Measurements from ENCODE around the gene ADK.
"Not testable (repeated sequence)": the region's sequence is repeated elsewhere in the genome, so short reads cannot be mapped to it uniquely, and the experiment has no call there.

The ADK gene

DNA sequence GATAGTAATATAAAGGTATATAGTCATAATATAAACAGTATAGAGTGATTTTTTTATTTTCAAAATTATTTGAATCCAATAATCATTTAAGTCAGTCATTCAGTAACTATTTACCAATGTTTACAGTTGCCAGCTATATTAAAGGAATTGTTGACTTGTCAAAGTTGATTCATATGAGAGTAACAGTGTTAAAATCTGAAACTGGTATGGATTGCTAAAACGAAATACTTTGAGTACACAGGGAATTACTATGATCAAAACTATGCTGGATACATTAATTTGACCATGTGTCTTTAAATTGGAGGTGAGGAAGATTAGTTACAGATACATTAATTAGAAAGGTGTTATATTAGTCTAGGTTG, 282.6 kb downstream of the ADK start:
- no peak for DNase-seq

DNA sequence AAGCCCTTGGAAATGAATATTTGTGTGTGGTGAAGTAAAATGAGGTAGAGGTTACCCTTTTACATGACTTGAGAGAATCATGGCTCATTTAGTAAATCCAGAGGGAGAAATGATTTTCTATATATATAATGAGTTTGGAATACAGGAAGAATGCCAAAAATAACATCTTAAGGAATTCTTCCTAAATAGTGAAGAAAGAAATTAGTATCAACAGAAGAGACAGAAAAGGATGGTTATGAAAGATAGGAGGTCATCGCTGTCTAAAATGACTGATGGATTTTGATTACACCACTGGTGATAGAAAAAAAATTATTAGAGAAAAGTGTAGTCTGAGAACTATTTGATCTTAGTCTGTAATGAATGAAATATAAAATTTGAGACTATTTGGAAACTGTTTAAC, 283.0 kb downstream of the ADK start:
- no peak for DNase-seq

GRCh38 chr10:74434547-74434946, 283.5 kb downstream of the ADK start:
- no peak for DNase-seq

DNA sequence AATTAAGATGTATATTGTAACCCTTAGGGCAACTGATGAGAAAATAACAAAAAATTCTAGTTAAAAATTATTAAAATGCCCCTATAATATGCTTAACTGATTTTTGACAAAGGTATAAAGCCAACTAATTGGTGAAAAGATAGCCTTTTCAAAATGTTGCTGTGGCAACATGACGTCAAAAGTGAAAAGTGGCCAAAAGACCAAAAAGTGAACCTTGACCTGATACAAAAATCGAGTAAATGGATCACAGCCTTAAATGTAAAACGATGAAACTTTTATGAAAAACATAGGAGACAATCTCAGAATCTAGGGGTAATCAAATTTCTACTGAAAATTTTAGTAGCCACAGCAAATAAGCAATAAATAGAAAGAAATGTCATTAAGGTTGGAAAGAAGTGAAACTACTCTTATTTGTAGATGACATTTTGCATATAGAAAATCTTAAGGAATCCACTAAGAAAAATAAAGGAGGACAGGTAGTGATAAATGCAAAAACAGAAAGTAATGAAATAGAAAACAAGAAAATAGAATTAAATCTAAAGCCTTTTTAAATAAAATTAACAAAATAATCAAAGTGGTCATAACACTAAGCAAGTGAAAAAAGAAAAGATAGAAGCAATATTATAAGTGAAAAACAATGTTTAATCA, 285.6 kb downstream of the ADK start:
- DNase-seq, result no peak

- DNase-seq, result no peak
Measured at GRCh38 chr10:74437822-74438221, 286.8 kb downstream of the ADK start.

DNA sequence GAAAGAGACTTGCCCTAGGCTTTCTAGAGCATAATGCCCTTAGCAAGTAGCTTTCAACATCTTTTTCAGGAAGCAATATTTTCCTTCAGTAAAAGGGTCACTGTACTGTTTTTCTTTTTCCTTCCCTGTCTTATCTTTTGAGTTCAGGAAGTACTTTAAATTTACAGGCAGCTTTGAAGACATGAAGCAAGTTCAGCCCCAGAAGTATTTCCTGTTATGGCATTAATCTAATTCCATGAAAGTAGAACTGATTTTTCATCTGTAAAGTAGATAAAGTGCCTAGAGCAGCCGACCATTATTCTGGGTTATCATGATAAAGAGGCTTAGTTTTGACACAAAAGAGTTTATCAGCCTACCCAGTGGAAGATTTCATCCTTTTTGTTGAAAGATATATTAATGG, 288.2 kb downstream of the ADK start:
- no peak for DNase-seq

GRCh38 chr10:74445493-74445892, 294.5 kb downstream of the ADK start:
- no peak for DNase-seq

DNA sequence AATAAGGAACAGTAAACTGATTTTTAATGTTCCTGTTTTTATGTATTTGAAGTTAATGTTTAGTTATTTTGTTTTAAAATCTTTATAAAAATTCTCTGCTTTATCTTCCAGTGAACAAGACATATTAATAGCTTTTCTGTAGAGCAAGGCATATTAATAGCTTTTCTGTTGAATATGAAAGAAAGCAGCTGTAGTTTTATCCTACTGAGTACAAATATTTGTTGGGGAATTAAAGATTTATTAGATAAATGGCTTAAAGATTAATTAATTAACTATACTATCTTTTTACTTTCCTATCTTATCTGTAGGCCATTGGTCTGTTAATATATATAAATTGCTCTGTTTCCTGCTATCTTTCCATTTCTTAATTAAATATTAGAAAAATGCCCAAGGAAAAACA, 299.6 kb downstream of the ADK start:
- no peak for DNase-seq

DNA sequence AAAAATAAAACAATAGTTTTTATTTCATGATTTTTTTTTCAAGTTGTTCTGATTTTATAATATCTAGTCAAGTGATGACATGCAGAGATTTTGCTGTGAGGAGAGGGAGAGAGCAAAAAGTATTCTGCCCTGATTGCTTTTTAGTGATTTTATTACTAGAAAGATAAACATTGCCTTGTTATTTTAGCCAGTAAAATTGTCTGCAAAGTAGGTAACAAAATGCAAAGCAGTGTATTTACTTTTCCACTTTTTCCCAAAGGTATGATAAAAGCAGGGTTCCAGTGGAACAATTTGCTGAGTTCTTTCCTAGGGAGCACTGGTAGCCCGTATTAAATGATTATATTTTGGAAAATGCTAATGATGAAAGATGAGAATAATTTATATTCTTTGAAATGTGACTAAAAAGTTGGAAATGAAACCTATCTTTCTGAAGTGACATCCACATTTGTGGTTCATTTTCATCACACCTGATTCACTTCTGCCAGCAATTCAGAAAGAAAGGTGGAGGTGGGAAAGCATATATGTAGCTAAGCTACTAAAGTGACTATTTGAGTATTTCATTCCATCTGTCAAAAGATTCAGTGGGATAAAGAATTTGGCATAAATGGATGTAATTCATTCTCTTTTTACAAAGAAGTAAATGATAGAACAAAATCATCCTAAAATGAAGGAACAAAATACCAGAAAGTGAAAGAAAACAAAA, 300.3 kb downstream of the ADK start:
- DNase-seq, result no peak

DNA sequence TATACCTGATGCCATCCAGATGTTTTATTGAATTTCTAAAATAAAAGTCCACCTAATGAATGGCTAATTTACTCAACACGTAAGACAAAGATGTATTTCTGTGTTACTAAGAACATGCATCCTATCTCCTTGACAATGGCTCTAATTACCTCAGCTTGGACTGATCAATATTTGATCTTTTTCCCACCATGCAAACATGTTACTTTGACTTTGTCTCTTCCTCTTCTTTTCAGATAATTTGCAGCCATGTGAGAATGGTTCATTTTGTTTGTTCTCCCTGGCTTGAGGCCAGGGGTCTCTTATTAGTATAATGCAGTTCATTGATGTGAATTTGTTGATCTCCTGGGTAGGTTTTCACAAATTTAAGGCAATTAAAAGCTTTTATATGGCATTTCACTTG, 302.1 kb downstream of the ADK start:
- DNase-seq, result no peak

DNA sequence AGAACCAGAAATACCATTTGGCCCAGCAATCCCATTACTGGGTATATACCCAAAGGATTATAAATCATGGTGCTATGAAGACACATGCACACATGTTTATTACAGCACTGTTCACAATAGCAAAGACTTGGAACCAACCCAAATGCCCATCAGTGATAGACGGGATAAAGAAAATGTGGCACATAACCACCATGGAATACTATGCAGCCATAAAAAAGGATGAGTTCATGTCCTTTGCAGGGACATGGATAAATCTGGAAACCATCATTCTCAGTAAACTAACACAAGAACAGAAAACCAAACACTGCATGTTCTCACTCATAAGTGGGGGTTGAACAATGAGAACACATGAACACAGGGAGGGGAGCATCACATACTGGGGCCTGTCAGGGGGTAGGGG, 306.5 kb downstream of the ADK start:
- not testable (repeated sequence) for DNase-seq

DNA sequence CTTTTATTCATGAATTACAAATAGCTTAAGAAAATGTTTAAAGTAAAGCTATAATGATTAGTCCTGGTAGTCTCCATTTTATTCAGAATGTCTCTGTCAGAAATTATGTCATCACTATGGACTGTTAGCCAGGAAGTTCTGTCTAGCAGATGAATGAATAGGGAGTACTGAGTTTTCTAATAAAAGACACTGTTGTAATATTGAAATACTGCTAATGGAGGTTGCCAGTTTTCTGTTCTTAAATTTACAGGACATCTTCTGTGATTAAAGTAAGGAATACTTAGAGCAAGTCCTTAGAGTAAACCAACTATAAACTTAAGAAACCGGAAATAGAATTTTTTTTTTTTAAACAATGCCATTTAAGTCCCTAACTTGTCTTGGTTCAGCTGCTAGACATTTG, 309.8 kb downstream of the ADK start:
- no peak for DNase-seq

GRCh38 chr10:74474022-74474713, 323.1 kb downstream of the ADK start:
- no peak for DNase-seq

DNA sequence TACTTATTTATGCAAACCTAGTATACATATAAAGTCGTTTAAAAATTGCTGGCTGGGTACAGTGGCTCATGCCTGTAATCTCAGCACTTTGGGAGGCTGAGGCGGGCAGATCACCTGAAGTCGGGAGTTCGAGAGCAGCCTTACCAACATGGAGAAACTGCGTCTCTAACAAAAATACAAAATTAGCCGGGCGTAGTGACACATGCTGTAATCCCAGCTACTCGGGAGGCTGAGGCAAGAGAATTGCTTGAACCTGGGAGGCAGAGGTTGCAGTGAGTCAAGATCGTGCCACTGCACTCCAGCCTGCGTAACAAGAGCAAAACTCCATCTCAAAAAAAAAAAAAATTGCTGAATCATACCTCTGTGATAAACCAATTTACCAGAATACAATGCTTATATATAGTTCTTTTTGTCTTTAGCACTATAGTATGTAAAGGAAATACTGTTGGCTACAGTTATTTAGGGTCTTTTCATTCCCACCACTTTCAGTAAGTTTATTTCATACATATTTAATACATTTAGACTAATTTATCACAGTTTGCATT, 325.2 kb downstream of the ADK start:
- DNase-seq, result not testable (repeated sequence)

- no peak for DNase-seq
Measured at GRCh38 chr10:74480778-74481177, 329.8 kb downstream of the ADK start.

- DNase-seq, result no peak
Measured at GRCh38 chr10:74483356-74483755, 332.3 kb downstream of the ADK start.

DNA sequence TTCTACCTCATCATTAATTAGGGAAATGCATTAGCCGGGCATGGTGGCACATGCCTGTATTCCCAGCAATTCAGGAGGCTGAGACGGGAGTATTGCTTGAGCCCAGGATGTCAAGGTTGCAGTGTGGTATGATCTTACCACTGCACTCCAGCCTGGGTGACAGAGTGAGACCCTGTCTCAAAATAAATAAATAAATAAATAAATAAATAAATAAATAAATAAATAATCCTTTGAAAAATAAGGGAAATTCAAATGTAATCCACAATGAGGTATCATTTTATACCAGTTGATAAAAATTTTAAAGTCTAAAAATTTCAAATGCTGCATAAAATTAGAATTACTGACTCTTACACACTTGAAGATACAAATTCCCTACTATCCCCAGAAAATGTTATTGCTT, 334.3 kb downstream of the ADK start:
- no peak for DNase-seq

DNA sequence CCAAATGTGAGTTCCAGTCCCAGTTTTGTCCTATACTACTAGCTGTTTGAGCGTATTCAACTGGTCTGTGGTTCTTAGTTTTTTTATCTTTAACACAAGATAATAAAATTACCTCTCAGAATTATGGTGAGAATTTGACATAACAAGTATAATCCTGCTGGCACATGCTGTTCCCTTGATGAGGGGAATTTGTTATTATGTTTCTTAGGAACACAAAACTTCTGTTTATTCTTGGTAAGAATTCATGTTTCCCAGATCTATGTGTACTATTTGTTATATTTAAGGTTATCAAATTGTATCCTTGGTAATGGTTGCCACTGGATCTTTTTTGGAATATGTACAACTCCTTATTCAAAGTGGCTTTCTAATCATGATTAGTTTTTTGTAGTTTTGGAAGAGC, 335.6 kb downstream of the ADK start:
- no peak for DNase-seq

DNA sequence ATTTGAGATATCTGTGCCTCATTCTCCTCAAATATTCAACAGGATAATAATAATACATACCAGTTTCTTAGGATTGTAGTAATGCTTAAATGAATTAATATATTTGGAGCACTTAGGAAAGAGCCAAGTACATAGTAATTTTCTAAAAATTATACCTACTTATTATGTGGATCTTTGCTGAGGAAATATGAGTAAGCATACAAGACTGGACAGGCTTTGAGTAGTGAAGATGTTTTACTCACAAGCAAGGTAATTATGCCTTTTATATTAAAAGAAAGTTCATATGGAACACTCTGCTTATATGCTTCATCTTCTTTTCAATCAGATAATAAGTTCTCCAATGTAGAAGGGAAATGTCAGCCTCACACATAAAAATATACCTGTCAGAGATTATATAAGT, 337.9 kb downstream of the ADK start:
- DNase-seq, result no peak

DNA sequence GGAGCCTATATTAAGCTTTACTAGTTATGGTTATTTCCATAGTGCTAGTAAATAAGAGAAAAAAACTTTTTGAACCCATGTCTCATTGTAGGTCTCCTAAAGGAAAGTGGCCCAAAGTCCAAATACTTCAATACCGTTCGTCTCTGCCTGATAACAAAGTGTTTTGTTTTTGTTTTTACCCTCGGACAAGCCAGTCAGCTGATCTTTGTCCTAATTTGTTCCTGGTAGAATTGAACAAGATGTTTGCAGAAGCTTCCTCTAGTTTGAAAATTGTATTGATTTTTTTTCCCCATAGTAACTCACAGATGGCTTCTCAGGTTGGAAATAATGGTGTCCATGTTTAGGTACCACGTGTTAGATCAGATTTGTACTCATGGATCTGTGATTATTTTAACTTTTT, 339.5 kb downstream of the ADK start:
- no peak for DNase-seq

GRCh38 chr10:74491014-74491413, 340.0 kb downstream of the ADK start:
- no peak for DNase-seq

GRCh38 chr10:74496276-74496675, 345.3 kb downstream of the ADK start:
- not testable (repeated sequence) for DNase-seq

GRCh38 chr10:74498664-74499063, 347.6 kb downstream of the ADK start:
- DNase-seq, result not testable (repeated sequence)

DNA sequence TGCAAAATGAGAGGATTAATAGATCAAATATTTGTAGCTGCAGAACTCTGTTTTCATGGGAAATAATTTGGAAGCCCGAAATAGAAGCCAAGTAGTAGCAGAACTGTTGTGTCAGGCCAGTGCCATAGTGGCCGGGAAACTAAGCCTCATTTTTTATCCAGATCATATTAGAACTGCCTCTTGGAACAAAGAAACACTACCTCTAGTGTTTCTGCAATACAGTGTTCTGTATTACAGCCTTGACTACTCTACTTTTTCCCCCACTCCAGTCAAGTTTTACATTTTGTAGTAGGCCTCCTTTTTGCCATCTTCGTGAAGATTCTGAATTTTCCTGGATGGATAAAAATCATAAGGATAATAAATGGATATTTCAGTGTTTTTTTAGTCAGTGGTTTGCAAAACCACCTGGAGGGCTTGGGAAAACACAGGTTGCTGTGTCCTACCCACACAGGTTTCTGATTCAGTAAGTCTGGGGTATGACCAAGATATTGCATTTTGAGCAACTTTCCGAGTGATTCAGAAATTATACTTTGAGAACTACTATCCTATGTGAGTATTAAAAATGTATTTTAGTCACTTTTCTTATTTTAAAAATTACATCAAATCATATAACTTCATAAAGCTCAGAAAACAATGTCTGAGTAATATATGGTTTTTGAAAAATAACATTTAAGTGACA, 349.1 kb downstream of the ADK start:
- DNase-seq, result no peak
